NCI-H187 (cell line): ENCODE results near the gene LRRC27.
"Not testable (repeated sequence)": the region's sequence is repeated elsewhere in the genome, so short reads cannot be mapped to it uniquely, and the experiment has no call there.

ENCODE experiments used
- DNase-seq, 2 experiments: peaks; one replicate each; lab custom pipeline; 2025; lab: John Stamatoyannopoulos, UW

LRRC27 gene

GRCh38 chr10:132374612-132375011, 42.6 kb downstream of the LRRC27 start:
- DNase-seq: no peak

DNA sequence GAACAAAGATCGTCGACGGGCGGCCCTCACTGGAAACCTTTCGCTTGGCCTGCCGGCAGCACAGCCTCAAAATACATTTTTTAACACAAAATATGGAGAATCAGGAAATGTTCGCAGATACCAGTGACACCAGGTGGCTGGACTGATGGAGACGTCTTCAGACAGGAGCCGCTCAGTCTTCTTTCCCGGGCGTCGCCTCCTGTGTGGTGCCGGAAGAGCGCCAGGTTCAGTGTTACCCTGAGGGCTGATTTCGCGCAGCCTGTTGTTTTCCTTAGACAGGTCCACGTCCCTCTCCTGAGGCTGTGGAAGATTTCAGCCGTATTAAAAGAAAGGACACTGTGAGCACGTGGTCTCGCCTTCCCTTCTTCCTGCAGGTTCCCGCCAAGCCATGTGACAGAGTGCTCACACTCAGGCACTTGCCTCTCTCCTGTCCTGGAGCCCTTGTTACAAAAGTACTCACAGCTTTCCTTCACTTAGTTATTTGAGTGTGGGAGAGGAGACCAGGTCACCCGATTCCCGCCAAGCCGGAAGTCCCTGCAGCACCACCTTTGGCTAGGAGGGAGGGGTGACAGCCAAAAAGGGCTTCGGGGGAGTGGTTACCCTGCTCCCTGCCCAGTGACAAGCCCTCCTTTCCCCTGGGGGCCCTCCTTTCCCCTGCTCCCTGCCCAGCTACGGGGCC, 43.3 kb downstream of the LRRC27 start:
- no peak for DNase-seq

DNA sequence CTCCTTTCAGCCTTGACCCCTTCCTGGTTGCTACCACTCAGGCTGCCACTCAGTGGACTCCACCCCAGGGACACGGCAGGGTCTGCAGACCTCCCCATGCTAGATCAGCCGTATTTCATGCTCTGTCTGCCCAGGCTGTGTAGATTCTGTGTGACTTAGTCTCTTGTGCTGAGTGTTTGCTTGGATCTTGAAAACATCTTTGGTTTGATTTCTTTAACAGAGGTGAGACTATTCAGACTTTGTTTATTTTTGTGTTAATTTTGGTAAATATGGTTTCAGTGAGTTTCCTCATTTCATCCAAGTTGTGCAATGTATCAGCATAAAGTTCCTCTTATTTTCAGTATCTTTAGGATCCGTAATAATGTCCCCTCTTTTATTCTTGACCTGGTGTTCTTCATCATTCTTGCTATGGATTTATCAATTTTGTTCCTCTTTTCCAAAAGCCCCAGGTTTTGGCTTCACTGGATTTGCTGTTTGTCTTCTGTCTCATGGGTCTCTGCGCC, 43.9 kb downstream of the LRRC27 start:
- DNase-seq: no peak

- DNase-seq: no peak
These were observed 44.4 kb downstream of the LRRC27 start for GRCh38 chr10:132376394-132376851.

DNA sequence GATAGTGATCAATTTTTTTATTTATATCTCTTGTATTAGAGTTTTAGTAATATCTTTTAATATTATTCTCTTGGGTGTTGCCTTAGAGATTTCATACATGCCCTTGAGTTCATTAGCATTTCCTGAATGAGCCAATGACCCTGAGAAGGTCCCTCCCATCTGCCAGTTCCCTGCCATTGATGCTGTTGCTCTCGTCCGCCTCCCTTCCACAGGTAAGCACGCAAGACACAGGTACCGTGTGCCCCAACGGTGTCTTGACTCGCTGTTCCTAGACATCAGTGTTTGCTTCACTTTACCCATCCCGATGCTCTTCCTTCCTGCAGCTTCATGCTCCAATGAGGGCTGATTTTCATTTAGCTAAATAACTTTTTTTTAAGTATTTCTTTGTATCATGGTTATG, 45.3 kb downstream of the LRRC27 start:
- DNase-seq: no peak

- not testable (repeated sequence) for DNase-seq
These were observed 47.0 kb downstream of the LRRC27 start for GRCh38 chr10:132379026-132379425.

GRCh38 chr10:132380986-132381385, 49.0 kb downstream of the LRRC27 start:
- not testable (repeated sequence) for DNase-seq

DNA sequence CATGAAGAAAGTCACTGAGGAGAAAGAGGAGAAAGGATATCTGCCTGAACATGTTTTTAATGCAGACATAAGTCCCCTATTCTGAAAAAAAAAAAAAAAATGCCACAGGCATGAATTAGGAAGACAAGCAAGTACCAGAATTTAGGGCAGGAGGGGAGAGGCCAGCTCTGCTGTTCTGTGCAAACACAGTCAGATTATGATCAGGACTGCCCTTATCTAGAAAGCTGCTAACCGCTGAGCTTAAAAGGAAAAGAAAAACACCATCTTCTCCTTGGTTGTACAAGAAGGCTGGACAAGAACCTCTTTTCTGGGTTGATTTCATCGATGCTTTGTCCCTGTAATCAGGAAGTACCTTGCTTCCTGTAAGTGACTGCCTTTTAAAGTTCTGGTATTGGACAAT, 49.7 kb downstream of the LRRC27 start:
- DNase-seq: no peak

GRCh38 chr10:132382231-132382922, 50.4 kb downstream of the LRRC27 start:
- DNase-seq: no peak

GRCh38 chr10:132383101-132383500, 51.1 kb downstream of the LRRC27 start:
- no peak for DNase-seq

DNA sequence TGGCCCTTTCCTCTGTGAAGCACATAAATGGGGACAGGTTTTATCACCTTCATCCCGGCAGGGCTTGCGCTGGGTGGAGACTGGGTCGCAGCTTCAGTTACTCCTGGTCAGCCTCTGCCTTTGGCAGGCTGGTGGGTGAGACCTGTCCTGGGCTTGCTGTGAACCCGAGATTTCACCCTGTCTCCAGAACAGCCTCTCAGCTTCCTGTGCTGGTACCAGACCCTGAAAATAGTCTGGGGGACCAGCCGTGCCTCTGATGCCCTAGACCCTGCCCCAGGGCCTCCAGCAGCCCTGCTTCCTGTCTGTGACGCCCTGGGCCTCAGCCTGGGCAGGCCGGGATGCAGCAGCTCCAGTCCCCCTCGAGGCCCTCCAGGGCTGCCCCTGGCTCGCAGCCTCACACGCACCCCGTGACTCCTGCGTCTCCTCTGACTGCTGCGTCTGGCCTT, 51.8 kb downstream of the LRRC27 start:
- no peak for DNase-seq

DNA sequence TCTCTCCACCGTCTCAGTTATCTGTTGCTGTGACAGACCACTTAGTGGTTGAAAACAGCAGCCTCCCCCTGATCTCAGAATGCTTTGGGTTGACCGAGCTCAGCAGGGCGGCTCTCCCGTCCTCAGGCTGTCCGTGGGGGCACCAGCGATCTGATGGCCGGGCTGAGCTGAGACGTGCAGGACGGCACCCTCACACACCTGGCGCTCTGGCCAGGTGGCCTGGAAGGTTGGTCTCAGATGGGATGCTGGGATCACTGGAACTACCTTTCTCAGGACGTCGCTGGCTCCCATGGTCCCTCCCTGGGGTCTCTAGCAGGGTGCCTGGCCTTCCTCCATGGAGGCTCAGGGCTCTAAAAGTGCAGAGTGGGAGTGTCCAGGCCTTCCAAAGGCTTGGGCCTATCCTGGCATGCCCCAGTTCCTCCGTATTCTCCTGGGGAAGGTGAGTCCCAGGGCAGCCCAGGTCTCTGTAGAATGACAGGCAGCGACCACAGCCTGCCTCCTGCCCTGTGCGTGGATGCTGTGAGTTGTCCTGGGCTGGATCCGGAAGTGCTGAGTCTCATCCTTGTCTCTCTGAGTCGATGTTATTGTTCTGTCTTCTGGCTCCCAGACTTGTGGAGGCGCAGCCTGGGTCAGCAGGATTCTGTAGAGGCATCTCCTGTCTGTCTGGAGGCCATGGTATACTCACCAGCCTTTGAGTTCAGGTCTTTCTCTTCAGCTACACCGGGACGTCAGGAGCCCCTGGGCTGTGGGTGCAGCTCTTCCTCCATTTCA, 52.8 kb downstream of the LRRC27 start:
- no peak for DNase-seq

- no peak for DNase-seq
These were observed 53.3 kb downstream of the LRRC27 start for GRCh38 chr10:132385389-132385667.

GRCh38 chr10:132385721-132386418, 53.9 kb downstream of the LRRC27 start:
- no peak for DNase-seq

- DNase-seq: no peak
These were observed 54.4 kb downstream of the LRRC27 start for GRCh38 chr10:132386419-132386831.

GRCh38 chr10:132386896-132387295, 54.9 kb downstream of the LRRC27 start:
- not testable (repeated sequence) for DNase-seq

GRCh38 chr10:132387764-132388210, 55.8 kb downstream of the LRRC27 start:
- DNase-seq: no peak

GRCh38 chr10:132388891-132389432, 57.0 kb downstream of the LRRC27 start:
- no peak for DNase-seq

DNA sequence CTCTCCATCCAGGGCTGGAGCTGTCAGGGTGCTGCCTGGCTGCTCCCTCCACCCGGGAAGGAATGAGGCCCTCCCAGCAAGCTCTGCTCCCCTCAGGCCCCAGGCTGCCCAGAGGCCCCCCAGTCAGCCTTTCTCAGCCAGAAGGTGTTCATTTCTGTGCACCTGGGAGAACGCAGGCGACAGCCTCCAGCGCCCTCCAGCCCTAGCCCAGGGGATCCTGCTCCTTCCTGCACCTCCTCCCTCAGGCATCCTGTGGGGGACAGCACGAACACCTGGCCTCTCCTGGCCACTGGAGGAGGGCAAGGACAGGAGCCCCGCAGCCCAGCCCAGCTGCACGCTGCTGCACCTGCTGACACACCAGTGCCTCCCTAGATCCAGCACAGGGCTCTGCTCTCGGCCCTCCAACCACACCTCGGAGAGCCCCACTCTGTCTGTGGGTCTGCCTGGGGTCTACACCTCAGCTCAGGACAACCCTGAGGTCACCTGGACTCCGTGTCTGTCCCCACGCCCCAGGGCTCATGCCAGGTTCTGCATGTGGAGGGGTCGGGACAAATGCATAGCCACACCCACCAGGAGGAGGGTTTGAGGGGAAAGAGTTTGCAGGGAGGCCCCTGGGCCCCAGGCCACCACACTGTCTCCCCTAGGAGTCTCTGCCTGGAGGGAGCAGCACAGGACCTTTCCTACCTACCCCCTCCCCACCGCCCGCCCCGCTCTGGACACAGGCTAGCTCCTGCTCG, 57.6 kb downstream of the LRRC27 start:
- DNase-seq: no peak

- DNase-seq: no peak
These were observed 58.4 kb downstream of the LRRC27 start for GRCh38 chr10:132390170-132390920.
